GM19452 (cell line): Measurements from ENCODE around the gene KRTAP5-6.

ENCODE experiments used
- ATAC-seq: cut with Tn5 transposase; IDR thresholded peaks from one replicate; pipeline ENCODE4 v1.9.1; 2021; ENCODE audit not compliant: unreplicated experiment

The KRTAP5-6 gene

DNA sequence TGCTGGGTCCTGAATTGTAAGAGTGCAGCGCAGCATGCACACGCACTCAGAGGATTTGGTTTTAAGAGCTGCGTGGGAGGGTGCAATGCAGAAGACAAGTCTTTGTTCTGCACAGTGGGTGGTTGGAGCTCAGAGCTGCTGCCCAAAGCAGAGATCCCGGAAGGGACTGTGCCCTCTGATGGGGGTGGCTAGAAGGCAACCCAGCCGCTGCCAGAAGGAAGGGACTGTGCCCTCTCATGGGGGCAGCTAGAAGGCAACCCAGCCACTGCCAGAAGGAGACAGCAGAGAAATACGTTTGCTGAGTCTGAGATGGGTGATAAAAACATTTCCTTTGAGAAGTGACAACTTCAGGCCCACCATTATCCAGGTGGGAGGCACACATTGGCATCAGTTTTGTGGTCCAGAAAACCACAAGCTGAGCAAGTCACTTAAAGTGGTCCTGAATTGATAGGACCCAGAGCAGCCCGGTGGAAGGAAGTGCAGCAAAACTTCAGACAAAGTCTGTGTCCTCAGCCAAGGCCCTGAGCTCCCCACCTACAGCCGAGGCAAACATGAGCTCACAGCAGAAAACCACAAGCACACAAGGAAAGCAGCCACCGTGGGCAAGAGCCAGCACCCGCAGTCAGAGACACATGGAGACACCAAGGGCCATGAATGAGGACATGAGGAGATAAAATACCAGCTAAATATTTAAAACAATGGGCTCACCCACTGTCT is 4.3 kb downstream of the KRTAP5-6 start:
- ATAC-seq: no peak

- no peak for ATAC-seq
Observed at GRCh38 chr11:1702506-1702905, 5.5 kb downstream of the KRTAP5-6 start.

DNA sequence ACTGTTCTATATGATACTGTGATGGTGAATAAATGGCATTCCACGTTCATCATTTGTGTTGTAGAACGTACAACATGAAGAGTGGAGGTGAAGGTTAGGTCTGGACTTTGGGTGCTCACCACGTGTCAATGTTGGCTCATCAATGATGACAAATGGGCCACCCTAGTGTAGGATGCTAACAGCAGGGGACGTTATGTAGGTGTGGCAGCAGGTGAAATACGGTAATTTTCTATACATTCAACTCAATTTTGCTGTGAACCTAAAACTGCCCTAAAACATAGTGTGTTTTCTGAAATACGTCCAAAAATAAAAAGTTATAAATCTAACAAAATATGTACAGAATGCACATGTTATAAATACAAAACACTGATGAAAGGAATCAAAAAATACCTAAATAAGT is 6.2 kb downstream of the KRTAP5-6 start:
- ATAC-seq: no peak

- no peak for ATAC-seq
Observed at GRCh38 chr11:1705126-1706052, 8.4 kb downstream of the KRTAP5-6 start.

GRCh38 chr11:1706634-1707400 is 9.8 kb downstream of the KRTAP5-6 start:
- ATAC-seq: no peak

- no peak for ATAC-seq
Observed at GRCh38 chr11:1707751-1708150, 10.8 kb downstream of the KRTAP5-6 start.

DNA sequence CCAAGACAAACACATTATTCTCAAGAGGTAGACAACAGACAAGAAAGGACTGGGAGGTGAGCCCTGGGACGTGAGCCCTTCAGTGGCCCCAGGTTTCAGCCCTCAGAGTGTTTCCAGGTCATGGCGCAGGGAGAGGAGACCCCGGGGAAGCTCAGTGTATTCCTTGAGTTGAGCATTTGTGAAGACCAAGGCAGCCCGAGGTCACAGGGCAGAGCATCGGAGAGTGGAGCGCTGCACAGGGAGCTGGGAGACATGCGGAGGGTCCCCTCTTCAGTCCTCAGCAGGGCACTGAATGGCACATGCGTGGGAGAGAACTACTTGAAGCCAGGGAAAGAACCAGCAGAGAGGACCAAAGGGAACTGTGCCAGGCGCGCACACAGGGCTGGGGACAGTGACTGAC is 11.7 kb downstream of the KRTAP5-6 start:
- no peak for ATAC-seq

DNA sequence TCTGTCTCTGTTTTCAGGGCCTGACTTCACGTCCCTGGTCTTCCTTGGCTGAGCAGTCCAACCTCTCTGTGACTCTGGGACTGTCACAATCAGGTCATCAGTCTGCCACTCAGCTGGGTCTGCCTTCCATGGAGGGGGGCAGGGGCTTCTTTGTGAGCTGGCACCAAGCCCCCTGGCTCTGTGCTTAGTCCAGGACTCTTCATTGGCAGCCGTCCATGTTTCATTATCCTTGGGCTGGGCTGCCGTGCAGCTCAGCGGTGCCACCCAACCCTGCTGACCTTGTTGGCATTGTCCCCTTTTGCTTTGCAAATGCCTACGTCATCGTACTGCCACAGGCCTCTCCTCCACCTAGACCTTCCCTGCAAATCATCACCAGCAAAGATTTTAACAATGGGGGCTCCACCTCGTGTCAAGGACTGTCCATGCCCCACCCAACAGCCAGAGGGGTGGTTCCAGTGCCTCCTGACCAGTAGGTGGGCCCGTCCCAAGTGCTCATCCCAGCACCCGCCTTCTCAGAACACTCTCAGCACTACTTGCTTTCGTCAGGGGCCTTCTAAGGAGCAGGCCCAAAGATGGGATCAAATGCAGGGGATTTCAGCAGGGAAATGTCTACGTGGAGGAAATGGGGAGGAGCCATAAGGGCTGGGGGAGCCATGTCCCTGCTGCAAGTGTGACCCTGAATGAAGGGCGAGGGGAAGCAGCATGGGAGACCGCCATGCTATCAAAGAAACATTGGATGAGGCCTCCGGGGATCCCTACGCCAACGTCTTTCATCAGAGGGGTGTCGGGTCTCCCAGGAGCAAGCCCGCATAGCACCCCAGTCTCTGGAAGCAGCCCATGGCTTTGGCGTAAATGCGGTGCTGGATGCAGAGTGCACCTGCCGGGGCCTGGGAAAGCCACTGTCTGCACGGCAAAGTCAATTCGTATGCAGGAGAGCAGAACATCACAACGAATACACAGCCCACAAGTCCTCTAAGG is 18.2 kb downstream of the KRTAP5-6 start:
- ATAC-seq: no peak

- ATAC-seq: no peak
Observed at GRCh38 chr11:1717745-1718144, 20.8 kb downstream of the KRTAP5-6 start.

- no peak for ATAC-seq
Observed at GRCh38 chr11:1718326-1718725, 21.3 kb downstream of the KRTAP5-6 start.

- ATAC-seq: no peak
Observed at GRCh38 chr11:1719781-1720180, 22.8 kb downstream of the KRTAP5-6 start.

- ATAC-seq: no peak
Observed at GRCh38 chr11:1727096-1727690, 30.2 kb downstream of the KRTAP5-6 start.

- no peak for ATAC-seq
Observed at GRCh38 chr11:1727861-1728260, 30.9 kb downstream of the KRTAP5-6 start.

DNA sequence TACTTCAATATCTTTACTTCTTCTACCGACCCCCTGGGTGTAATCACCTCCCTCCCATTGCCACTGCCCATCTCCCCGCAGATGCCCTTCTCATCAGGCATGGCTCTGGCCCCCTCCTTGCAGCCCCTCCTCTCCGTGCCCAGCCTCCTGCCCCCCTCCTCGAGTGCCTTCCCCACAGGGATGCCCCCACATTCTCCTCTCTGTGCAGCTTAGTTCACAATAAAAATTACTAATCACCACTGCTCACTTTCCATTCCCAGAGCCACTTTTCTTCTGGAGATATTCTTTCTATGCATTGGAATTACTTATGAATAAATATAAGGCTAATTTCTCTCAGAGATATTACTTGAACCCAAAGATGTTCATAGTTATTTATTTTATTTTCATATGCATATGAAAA is 31.3 kb downstream of the KRTAP5-6 start:
- no peak for ATAC-seq

DNA sequence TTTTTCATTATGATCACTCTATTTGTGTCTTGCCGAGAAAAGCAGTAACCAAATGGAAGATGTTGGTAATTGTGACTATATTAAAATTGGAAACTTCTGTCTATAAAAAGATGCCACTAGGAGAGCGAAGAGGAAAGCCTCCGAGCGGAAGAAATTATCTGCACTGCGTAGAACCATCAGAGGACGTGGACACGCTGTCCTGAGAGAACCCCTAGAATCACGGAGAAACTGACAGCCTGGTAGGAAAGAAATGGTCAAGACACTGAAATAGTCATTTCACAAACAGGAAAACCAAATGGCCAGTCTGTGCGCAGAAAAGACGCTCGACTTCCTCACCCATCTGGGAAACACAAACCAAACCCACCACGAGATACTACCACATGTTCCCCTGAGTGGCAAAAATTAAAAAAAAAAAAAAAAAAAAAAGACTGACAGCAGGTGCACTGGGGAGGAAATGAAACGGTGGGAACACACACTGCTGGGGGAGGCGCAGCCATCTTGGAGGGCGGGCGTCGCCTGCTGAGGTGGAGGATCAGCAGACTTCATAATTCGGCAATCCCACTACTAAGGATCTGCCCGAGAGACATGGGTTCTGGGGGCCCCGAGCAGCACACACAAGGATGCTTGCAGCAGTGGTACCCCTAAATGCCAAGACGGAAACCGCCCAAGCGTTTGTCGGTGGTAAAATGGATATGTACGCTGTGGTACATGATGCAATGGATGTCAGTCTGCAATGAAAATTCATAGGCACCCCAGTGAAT is 32.1 kb downstream of the KRTAP5-6 start:
- ATAC-seq: no peak

- no peak for ATAC-seq
Observed at GRCh38 chr11:1729692-1730011, 32.7 kb downstream of the KRTAP5-6 start.

DNA sequence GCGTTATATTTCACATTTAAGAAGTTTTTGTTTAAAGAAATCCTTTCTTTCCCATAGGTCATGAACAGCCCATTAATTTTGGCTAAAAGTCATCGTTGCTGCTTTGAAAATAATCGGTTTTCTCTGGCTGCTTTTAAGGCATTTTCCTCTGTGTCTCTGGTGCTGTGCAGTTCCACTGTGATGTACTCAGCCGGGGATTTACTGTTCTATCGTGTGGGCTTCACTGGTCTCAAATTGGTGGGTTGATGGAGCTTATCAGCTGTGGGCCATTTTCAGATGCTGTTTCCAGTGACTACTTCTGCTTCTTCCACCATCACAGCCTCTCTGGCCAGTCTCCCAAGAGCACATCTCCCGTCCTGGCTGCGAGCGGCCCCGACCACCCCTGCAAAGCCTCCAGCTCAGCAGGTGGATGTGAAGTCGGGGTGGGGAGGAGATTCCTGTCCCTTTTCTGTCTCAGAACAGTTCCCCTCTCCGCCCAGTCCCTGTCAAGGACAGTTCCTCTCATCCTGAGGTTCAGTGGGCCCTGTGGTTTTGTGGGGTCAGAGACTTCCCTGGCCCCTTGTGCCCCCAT is 33.1 kb downstream of the KRTAP5-6 start:
- no peak for ATAC-seq

GRCh38 chr11:1731451-1732059 is 34.6 kb downstream of the KRTAP5-6 start:
- no peak for ATAC-seq
